ENCODE measurements around the gene TTYH3.
"Not testable (repeated sequence)": the region's sequence is repeated elsewhere in the genome, so short reads cannot be mapped to it uniquely, and the experiment has no call there.

TTYH3 gene

DNA sequence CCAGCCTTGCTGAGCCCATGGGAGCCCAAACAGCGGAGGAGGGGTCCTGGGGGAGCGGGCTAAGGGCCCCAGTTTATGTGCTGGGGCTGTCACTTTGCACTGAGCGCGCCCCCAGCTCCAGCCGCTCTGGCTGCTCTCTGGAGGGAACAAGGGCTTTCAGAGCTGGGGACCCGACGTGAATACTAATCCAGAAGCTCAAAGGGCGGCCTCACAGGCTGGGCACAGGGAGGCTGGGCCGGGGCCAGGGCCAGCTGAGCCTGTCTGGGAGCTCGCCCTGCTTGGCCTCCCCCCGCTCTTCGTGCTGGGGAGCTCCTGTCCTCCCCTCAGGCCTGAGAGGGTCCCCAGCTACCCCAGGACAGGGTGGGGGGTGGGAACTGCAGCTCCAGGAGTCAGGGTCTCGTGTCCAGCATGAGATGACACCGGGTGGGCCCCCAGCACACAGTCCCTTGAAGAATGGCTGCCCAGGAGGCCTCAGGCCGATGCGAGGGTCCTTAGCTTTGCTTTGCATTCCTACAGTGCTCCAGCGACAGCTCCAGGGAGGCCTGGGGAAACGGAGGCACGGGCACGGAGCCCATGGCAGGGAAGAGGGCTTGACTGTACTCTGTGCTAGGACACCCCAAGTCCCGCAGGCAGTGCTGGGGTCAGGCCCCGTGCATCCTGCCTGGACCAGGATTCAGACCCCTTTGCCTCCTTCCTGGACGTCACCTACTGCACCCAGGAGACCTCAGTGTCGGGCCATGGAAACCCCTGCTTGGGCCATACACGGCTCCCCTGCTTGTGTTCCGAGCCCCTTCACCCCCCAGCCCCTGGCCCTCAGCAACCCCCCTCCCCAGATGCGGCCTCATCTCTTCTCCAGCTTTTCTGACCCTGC, 50.4 kb downstream of the TTYH3 start:
- no peak for DNase-seq (ENCODE audit: low read depth in 1 of 2, low spot score in 1 of 2)

DNA sequence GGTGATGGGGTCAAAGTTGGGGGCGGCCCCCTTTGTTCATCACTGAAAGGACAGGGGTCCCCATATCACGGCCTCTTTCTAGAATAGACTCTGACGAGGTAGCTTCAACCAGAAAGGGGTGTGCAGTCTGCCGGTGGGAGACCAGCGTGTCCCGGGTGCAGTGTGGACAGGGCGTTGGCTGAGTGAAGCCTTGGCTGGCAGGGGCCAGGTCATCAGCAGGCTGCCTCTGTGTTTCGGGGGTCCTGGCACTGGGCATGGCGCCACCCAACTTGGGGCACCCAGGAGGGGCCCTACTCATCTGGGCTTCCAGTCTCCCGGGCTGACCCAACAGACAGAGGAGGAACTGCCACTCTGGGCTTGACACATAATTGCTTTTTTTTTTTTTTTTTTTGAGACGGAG, 52.7 kb downstream of the TTYH3 start:
- no peak for DNase-seq (ENCODE audit: low read depth in 1 of 2, low spot score in 1 of 2)

DNA sequence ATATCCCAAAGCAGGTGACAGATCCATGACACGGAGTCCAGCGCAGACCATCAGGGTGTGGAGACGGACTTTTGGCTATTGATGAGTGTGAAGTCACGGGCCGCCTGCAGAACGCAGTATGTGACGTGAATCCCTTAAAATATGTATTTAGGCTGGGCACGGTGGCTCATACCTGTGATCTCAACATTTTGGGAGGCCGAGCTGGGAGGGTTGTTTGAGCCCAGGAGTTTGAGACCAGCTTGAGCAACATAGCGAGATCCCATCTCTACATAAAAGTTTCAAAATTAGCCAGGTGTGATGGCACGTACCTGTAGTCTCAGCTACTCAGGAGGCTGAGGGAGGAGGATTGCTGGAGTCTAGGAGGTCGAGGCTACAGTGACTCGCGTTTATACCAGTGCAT, 54.3 kb downstream of the TTYH3 start:
- no peak for DNase-seq (ENCODE audit: low read depth in 1 of 2, low spot score in 1 of 2)

DNA sequence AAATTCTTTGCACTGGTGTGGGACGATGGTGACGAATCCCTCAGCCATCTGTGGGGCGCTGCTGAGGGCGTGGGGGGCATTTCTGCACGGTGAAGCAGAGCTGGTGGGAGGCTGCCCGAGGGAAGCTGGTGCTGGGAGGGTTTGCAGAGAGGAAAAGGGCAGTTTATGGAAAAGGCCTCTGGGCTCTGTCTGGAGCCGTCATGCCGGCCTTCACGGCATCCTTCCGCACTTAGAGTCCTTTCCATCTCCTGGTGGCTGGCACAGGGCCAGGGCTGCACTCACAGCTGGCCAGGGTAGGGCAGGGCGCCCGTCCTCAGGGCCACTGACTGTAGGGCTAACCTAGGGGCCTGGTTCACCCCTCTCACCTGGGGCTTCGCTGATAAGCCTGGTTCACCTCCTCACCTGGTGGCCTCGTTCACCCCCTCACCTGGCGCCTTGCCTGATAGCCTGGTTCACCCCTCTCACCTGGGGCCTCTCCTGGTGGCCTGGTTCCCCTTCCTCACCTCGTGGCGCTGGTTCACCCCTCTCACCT, 55.6 kb downstream of the TTYH3 start:
- no peak for DNase-seq (ENCODE audit: low read depth in 1 of 2, low spot score in 1 of 2)

DNA sequence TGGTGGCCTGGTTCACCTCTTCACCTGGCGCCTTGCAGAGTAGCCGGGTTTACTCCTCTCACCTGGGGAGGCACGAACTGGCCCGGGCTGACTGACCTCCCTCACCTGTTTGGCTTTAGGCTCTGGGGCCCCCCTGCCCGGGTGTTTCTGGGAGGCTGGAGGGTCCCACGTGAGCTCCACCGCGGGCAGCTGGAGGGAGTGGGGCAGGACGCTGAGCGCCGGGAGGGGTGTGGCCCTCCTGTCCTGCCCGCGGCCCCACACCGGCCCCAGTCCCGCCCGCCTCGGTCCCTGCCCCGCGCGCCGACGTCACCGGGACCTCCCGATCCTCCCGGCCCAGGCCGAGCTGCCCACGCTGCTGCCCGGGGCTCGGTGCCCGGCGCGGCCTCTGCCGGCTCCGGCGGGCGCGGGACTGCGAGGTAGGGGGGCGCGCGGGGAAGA, 56.1 kb downstream of the TTYH3 start, which contains the start of gene AMZ1:
AMZ1 (plus strand) TSS at position 322 of the 438 bp plus-strand sequence. CDS start 12,250 bp downstream, outside the sequence.
- no peak for DNase-seq (ENCODE audit: low read depth in 1 of 2, low spot score in 1 of 2)

DNA sequence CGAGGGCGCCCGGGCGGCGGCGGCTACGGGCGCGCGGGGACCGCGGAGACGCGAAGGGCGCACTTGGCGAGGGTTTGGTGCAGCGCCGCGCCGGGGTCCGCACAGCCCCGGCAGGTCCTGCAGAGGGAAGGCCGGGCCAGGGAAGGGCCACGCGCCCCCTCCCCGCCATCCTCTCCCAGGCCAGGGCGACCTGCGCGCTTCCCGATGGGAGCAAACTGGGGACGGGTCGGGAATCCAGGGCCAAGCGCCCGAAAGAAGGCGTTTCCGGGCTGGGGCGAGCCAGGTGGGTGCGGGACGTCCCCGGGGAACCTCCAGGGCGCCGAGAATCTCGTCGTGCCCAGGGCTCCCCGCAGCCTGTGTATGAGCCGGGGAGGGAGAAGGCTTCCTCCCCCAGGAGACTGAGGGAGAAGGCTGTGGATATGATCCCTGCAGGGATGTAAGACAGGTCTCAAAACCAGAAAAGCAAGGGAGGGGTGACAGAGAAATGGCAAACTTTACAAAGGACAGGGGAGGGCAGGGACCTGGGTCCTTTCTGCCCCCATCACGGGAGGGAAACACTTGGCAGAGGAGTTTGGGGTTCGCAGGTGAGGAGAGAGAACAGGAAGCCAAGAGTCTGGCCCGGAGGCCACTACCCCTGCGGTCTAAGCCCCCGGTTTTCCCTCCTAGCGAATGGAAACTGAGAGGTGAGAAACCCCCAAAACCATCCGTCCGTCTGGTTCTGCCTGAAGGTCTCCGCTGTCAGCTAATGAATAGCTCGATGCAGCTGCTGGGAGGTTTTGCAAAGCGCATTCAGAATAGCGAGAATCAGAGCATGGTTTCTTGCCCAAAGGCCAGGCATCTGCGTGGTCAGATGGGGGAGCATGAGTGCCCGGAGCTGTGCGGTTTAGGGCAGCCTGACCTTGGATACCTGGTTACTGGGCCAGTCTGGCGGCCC, 56.9 kb downstream of the TTYH3 start:
- DNase-seq (ENCODE audit: low read depth in 1 of 2, low spot score in 1 of 2): no peak

DNA sequence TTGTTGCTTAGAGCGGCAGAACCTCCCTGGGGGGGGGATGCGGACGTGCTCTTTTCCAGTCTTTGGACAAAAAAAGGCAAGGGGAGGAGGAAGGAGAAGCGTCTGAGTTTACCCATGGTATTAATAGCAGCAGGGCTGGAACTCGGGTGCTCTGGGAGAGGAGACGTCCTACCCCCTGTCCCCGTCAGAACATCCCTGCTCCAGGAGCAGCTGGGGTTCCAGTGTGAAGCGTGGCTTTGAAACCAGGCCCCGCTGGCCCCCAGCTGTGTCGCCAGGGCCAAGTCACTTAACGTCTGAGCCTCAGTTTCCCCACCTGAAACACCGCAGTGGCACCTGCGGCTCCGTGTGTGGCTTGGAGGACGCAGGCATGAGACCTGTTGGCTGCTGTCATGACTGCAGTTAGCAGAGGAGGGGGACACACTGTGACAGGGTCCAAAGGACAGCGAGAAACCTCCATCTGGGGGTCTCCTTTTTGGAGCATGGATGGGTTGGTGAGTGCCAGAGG, 57.6 kb downstream of the TTYH3 start:
- DNase-seq (ENCODE audit: low read depth in 1 of 2, low spot score in 1 of 2): no peak

DNA sequence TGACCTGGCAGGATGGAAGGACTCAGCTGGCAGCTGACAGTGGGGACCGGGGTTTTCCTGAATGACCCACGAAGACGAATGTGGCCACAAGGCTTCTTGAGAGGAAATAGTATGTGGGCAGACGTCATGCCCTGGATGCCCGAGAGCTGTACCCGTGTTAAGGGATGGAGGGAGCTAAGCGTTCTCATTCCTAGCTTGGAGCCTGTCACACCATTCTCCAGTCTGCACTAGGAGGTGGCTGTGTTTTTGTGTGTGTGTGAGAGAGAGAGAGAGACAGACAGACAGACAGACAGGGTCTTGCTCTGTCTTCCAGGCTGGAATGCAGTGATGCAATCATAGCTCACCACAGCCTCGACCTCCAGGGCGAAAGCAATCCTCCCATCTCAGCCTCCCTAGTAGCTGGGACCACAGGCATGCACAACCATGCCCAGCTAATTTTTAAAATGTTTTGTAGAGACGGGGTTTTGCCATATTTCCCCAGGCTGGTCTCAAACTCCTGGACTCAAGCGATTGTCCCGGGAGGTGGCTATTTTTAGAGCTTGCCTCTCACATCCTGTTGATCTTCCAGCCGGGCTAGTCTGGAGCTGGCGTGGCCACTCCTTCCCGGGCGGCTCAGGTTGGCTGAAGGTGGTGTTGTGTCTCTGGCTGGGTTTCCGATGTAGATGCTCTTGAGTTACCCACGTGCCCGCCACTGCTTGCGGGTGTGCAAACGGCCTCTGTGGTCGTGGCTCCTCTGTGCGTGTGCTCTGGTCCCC, 58.3 kb downstream of the TTYH3 start:
- DNase-seq (ENCODE audit: low read depth in 1 of 2, low spot score in 1 of 2): no peak

DNA sequence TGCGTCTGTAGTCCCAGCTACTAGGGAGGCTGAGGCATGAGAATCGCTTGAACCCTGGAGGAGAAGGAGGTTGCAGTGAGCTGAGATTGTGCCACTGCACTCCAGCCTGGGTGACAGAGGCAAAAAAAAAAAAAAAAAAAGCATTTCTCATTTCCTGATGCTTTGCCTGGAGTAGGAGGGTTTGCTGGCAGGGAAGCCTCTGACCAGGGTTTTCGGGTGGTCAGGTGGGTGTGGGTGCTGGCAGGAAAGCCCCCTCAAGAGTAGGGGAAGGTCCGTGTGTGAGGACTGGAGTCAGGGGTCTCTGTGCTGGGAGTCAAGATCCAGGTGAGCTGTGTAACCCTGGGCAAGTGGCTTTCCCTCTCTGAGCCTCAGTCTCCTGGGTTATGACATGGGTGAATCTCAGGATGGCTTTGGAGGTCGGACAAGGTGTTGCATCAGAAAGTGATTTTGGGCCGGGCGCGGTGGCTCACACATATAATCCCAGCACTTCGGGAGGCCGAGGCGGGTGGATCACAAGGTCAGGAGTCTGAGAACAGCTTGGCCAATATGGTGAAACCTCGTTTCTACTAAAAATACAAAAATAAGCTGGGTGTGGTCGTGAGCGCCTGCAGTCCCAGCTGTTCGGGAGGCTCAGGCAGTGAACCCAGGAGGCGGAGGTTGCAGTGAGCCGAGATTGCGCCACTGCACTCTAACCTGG, 59.4 kb downstream of the TTYH3 start:
- DNase-seq (ENCODE audit: low read depth in 1 of 2, low spot score in 1 of 2): no peak

DNA sequence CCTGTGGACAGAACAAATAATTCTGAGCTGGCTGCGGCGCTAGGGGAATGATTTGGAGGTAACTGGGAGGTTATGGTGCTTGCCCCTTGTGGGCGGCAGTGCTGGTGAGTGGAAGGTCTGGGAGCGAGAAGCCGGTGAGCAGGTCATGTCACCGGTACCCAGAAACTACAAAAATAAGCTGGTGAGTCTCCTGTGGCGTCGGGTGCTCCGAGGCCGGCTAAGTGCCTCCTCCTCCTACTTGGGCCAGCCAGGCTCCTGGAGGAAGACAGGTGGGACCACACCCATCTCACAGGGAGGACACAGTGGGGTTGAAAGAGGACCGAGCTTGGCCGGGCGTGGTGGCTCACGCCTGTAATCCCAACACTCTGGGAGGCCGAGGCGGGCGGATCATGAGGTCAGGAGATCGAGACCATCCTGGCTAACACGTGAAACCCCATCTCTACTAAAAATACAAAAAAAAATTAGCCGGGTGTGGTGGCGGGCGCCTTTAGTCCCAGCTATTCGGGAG, 60.2 kb downstream of the TTYH3 start:
- DNase-seq (ENCODE audit: low read depth in 1 of 2, low spot score in 1 of 2): not testable (repeated sequence)

DNA sequence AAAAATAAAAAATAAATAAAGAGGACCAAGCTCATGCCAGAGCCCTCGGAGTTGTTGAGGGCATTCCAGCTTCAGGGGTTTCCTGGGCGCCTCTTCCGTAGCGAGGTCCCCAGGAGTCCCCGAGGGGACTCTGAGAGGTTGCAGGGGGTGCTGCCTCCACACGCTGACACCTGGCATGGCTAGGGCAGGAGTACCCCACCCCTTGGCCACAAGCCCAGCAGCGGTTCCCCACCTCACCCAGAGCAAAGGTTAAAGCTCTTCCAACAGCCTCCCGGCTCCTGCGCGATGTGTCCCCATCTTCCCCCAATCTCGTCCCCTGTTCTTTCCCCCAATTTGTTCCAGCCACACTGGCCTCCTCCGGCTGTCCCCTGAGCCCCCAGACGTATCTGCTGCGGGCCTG, 60.8 kb downstream of the TTYH3 start:
- no peak for DNase-seq (ENCODE audit: low read depth in 1 of 2, low spot score in 1 of 2)

DNA sequence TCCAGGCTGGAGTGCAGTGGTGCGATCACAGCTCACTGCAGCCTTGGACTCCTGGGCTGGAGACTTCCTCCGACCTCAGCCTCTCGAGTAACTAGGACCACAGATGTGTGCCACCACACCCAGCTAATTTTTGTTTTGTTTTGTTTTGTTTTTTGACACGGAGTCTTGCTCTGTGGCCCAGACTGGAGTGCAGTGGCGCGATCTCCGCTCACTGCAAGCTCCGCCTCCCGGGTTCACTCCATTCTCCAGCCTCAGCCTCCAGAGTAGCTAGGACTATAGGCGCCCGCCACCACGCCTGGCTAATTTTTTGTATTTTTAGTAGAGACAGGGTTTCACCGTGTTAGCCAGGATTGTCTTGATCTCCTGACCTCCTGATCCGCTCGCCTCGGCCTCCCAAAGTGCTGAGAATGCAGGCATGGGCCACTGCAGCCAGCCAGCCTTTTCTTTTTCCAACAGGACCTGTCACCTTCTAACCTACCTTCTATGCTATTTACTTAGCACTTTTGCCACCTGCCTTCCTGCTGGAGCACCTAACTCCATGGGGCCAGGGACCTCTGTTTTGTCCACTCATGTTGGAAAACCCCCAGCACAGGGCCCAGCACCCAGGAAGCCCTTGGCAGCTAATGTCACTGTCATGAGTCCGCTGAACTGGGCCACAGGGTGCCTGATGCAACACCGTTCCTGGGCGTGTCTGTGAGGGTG, 61.8 kb downstream of the TTYH3 start:
- DNase-seq (ENCODE audit: low read depth in 1 of 2, low spot score in 1 of 2): not testable (repeated sequence)

DNA sequence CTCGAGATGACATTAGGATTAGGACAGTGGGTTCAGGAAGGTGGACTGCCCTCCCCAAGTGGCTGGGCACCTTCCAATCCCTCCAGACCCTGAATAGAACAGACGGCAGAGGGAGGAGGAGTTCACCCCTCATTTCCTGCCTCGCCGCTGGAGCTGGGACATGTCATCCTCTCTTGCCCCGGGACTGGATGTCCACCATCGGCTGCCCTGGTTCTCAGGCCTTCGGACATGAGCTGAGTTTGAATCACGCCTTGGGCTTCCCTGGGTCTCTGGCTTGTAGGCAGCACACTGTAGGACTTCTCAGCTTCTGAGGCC, 62.3 kb downstream of the TTYH3 start:
- DNase-seq (ENCODE audit: low read depth in 1 of 2, low spot score in 1 of 2): not testable (repeated sequence)

DNA sequence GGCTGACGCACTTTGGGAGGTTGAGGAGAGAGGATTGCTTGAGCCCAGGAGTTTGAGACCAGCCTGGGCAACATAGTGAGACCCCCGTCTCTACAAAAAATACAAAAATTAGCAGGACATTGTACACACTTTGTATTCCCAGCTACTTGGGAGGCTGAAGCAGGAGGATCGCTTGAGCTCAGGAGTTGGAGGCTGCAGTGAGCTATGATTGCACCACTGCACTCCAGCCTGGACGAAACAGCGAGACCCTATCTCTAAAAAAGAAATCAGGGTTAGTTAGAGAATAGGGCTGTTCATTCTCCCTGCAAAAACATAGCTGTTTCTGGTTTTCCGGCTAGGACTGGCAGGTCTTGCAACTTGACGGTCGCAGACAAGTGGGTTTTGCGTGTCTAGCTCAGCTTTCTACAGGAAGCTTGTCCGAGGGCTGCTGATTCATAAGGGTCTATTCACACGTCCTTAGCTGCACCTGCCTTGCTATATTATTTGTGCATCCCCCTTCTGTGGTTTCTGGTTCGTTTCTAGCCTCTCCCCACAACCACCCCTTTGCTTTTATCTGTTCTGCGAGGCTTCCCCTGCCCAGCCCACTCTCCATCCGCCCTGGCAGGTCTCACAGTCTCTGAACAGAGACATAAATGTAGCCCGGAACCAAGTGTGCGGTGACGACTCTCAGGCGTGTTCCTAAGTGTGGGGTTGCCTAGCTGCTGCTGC, 66.9 kb downstream of the TTYH3 start:
- peak; percentile 12 to 44 for DNase-seq (ENCODE audit: low read depth in 1 of 2, low spot score in 1 of 2)

DNA sequence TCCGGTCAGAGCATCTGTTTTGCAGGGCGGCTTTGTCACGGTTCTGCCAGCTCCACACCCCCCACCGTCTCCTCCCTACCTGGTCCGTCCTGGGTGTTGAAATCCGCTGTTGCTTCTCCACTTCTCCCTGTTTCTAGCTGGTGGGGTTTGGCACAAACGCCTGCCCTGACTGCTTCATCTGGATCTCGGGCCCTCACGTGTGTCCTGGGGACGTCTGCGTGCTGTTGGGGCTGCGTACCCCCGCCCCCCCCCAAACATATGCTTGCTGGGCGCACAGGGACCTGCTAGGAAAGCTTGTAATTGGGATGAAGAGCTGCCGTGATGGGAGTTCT, 67.5 kb downstream of the TTYH3 start:
- no peak for DNase-seq (ENCODE audit: low read depth in 1 of 2, low spot score in 1 of 2)

DNA sequence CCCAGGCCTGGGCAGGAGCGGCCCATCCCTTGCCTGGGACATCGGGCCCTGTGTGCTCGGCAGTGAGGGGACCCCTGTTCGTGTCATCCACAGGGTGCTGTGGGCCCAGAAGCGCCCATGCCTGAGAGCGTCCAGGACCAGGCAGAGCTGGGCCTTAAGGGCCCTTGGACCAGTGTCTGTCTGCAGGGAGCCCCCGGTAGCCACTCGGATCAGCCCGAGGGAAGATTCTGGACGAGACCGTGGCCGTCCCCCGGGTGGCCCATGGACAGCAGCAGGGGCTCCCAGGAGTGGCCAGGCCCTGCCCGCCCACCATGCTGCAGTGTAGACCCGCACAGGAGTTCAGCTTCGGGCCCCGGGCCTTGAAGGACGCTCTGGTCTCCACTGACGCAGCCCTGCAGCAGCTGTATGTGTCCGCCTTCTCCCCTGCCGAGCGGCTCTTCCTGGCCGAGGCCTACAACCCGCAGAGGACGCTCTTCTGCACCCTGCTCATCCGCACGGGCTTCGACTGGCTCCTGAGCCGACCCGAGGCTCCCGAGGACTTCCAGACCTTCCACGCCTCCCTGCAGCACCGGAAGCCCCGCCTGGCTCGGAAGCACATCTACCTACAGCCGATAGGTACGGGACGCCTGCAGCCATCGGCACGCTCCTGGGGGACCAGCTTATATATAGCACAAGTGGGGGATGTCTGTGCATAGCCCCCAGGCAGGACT, 68.5 kb downstream of the TTYH3 start:
- no peak for DNase-seq (ENCODE audit: low read depth in 1 of 2, low spot score in 1 of 2)

DNA sequence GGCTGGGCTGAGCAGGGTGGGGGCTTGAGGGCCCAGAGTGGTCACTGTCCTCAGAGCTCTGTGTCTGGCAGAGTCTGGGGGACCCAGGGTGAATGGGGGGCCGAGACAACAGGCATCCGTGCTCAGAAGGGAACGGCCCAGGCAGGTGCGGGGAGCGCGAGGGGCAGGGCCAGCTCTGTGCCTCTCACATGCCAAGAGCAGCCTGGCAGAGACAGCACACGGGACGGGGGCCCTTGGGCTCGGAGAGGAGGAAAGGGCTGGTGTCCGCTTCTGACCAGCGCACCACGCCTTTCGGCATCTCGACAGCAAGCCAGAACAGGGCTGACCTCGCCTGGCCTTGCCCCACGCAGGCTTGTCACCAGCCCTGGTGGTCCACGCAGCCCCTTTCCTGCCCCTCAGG, 69.6 kb downstream of the TTYH3 start:
- no peak for DNase-seq (ENCODE audit: low read depth in 1 of 2, low spot score in 1 of 2)

DNA sequence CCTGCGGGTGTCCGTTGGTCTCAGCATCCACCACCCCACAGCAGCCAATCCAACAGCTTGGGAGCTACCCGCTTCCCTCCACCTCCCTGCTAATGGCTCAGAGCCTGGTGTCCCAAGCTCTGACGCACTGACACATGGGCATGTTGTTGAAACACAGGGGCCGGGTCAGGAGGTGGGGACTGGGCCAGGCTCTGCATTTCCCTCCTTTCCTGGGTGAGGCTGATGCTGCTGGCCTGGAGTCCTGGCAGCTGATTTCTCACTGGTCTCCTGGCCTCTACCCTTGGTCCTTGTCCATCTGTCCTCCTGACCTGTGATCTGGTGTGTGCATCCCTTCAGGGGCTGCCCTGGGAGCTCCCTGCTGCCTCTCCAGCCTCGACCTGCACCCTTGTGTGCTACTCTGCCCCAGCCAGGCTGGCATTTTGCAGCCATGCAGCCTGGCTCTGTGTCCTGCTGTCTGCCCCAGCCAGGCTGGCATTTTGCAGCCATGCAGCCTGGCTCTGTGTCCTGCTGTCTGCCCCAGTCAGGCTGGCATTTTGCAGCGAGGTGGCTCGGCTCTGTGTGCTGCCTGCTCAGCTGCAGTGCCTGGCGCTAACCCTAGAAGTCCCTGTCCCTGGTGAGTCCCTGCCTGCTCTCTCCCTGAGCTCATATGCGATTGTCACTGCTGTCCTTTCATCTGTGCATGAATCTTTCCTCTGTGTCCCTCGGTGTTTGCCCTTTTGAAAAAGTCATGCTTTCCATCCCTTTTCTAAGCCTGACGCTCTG, 70.2 kb downstream of the TTYH3 start:
- no peak for DNase-seq (ENCODE audit: low read depth in 1 of 2, low spot score in 1 of 2)

All from activated T-helper 1 cell treated with anti-CD3 and anti-CD28 coated beads, Interleukin-2, amount 50 U/mL, for 16 hours (primary cell).